H1 (cell line): ENCODE results near the gene CYB561D2. TPM values are rescaled to one million over a fixed set of nuclear protein-coding genes. Genes with fewer than 3 reads are reported as not detected.
A peak's percentile ranks its signal among the peaks of the same experiment; 100 is the strongest.

Experiments used
- CTCF ChIA-PET: fragments of 300-600 bp; sonication (Branson Sonifier 250); formaldehyde crosslinking; loops from one replicate; lab custom pipeline; 2021; ENCODE audit not compliant: partially characterized antibody; lab: Charles Lee
- POLR2A ChIA-PET: fragments of 300-600 bp; sonication (Branson Sonifier 250); formaldehyde crosslinking; loops from one replicate; lab custom pipeline; 2021; ENCODE audit warnings: inconsistent platforms; ENCODE audit not compliant: partially characterized antibody; lab: Charles Lee
- DNase-seq, 2 experiments: peaks; one replicate each; pipeline versions ENCODE4 v3.0.0 to v3.0.0-alpha.2; 2010 to 2022; ENCODE audit warnings: low spot score in 2 of 2, low read depth in 1 of 2, mixed read lengths in 1 of 2
- FAIRE-seq: peaks from 2 replicates; lab custom pipeline; 2011; peaks lifted over from hg19 to GRCh38; lab: Jason Lieb, UNC
- H2AFZ ChIP-seq: 2 replicates; pipeline ENCODE4 v1.8.1; 2012; ENCODE audit warnings: low read length, inconsistent platforms
- H2AK5ac ChIP-seq: 2 replicates; pipeline ENCODE4 v1.6.1; 2013; ENCODE audit warnings: low read depth, low read length
- H2BK120ac ChIP-seq: replicated peaks from 2 replicates; pipeline ENCODE3; 2013; ENCODE audit warnings: low read depth, low read length, inconsistent platforms
- H2BK12ac ChIP-seq: 2 replicates; pipeline ENCODE4 v1.6.1; 2013; ENCODE audit warnings: low read depth, low read length
- H2BK15ac ChIP-seq: 2 replicates; pipeline ENCODE4 v1.6.1; 2013; ENCODE audit warnings: low read length
- H2BK20ac ChIP-seq: 2 replicates; pipeline ENCODE4 v1.6.1; 2013; ENCODE audit warnings: low read length
- H2BK5ac ChIP-seq: 2 replicates; pipeline ENCODE4 v1.6.1; 2013; ENCODE audit warnings: low read depth, low read length
- H3K14ac ChIP-seq: 2 replicates; pipeline ENCODE4 v1.6.1; 2013; ENCODE audit warnings: inconsistent platforms; ENCODE audit not compliant: insufficient read length
- H3K18ac ChIP-seq: 2 replicates; pipeline ENCODE4 v1.6.1; 2013; ENCODE audit warnings: low read length; ENCODE audit errors: extremely low read depth
- H3K23ac ChIP-seq: 2 replicates; pipeline ENCODE4 v1.6.1; 2013; ENCODE audit warnings: inconsistent platforms; ENCODE audit not compliant: insufficient read length
- H3K23me2 ChIP-seq: 2 replicates; pipeline ENCODE4 v1.6.1; 2013; ENCODE audit warnings: low read depth, low read length
- H3K27ac ChIP-seq: 2 replicates; pipeline ENCODE4 v1.6.1; 2011; ENCODE audit warnings: low read depth, low read length, inconsistent platforms
- H3K27me3 ChIP-seq, 4 experiments: replicated peaks in 1 of 4; 1 replicate in 1 of 4; 2 replicates in 3 of 4; pipeline versions ENCODE4 v1.6.1 to v1.8.1; 2011 to 2013; ENCODE audit warnings: low read length in 3 of 4, mild to moderate bottlenecking in 3 of 4, inconsistent platforms in 2 of 4, mixed read lengths in 2 of 4, moderate library complexity in 1 of 4; ENCODE audit not compliant: control insufficient read depth in 3 of 4, insufficient read depth in 3 of 4; ENCODE audit errors: extremely low read depth in 1 of 4
- H3K36me3 ChIP-seq, 4 experiments: 2 replicates each; pipeline versions ENCODE4 v1.6.1 to v1.8.1; 2011 to 2013; ENCODE audit warnings: mild to moderate bottlenecking in 4 of 4, low read length in 3 of 4, moderate library complexity in 2 of 4, control low read depth in 1 of 4, inconsistent platforms in 1 of 4; ENCODE audit not compliant: insufficient read depth in 4 of 4, control insufficient read depth in 2 of 4
- H3K4ac ChIP-seq: replicated peaks from 2 replicates; pipeline ENCODE3; 2013; ENCODE audit warnings: low read length, low read depth, mixed read lengths, inconsistent platforms; ENCODE audit not compliant: insufficient read length
- H3K4me1 ChIP-seq, 4 experiments: replicated peaks in 1 of 4; 1 replicate in 1 of 4; 2 replicates in 3 of 4; pipeline versions ENCODE4 v1.6.1 to v1.8.1; 2011 to 2013; ENCODE audit warnings: low read length in 3 of 4, inconsistent platforms in 2 of 4, mixed read lengths in 1 of 4; ENCODE audit not compliant: insufficient read depth in 4 of 4, control insufficient read depth in 3 of 4
- H3K4me2 ChIP-seq, 2 experiments: 2 replicates each; pipeline versions ENCODE4 v1.6.1 to v1.8.1; 2011 to 2013; ENCODE audit warnings: low read depth in 2 of 2, low read length in 2 of 2, control low read depth in 1 of 2, inconsistent platforms in 1 of 2, mild to moderate bottlenecking in 1 of 2; ENCODE audit not compliant: insufficient read depth in 1 of 2
- H3K4me3 ChIP-seq, 4 experiments: fragments of 200-600, 300-600 bp in 1 of 4; sonication (generic), shearing (Covaris generic), sonication (Bioruptor Twin) in 1 of 4; 2 replicates each; pipeline versions ENCODE4 v1.5.1 to v1.8.1; 2011 to 2016; ENCODE audit warnings: low read length in 4 of 4, low read depth in 3 of 4, control low read depth in 2 of 4, inconsistent platforms in 2 of 4, mild to moderate bottlenecking in 2 of 4, mixed read lengths in 1 of 4, moderate library complexity in 1 of 4; ENCODE audit not compliant: insufficient read depth in 2 of 4; ENCODE audit errors: extremely low read depth in 1 of 4
- H3K56ac ChIP-seq: replicated peaks from 2 replicates; pipeline ENCODE3; 2013; ENCODE audit warnings: low read depth, mild to moderate bottlenecking, mixed read lengths, low read length, inconsistent platforms; ENCODE audit not compliant: insufficient read length
- H3K79me1 ChIP-seq: 2 replicates; pipeline ENCODE4 v1.6.1; 2013; ENCODE audit warnings: low read depth, low read length, control low read depth
- H3K79me2 ChIP-seq, 2 experiments: 2 replicates each; pipeline versions ENCODE4 v1.6.1 to v1.8.1; 2012 to 2013; ENCODE audit warnings: low read length in 2 of 2, mild to moderate bottlenecking in 2 of 2, inconsistent platforms in 1 of 2; ENCODE audit not compliant: insufficient read depth in 2 of 2, control insufficient read depth in 1 of 2
- H3K9ac ChIP-seq, 4 experiments: replicated peaks in 1 of 4; 1 replicate in 1 of 4; 2 replicates in 3 of 4; pipeline versions ENCODE4 v1.6.1 to v1.8.1; 2011 to 2013; ENCODE audit warnings: low read depth in 3 of 4, low read length in 3 of 4, control low read depth in 2 of 4, mild to moderate bottlenecking in 2 of 4, moderate library complexity in 2 of 4, inconsistent platforms in 1 of 4; ENCODE audit errors: extremely low read depth in 1 of 4
- H3K9me3 ChIP-seq, 2 experiments: 2 replicates each; pipeline versions ENCODE4 v1.6.1 to v1.8.1; 2012 to 2013; ENCODE audit warnings: mild to moderate bottlenecking in 2 of 2, moderate library complexity in 2 of 2, control low read depth in 1 of 2, inconsistent platforms in 1 of 2, low read depth in 1 of 2, low read length in 1 of 2, mixed read lengths in 1 of 2; ENCODE audit not compliant: insufficient read depth in 2 of 2
- H4K20me1 ChIP-seq, 2 experiments: replicated peaks in 1 of 2; 2 replicates each; pipeline versions ENCODE3 to v1.8.1; 2011 to 2013; ENCODE audit warnings: inconsistent platforms in 2 of 2, low read length in 2 of 2, mild to moderate bottlenecking in 1 of 2; ENCODE audit not compliant: insufficient read depth in 2 of 2, control insufficient read depth in 1 of 2
- H4K5ac ChIP-seq: 2 replicates; pipeline ENCODE4 v1.6.1; 2013; ENCODE audit warnings: low read length, low read depth, mixed read lengths, inconsistent platforms; ENCODE audit not compliant: insufficient read length
- H4K8ac ChIP-seq: 2 replicates; pipeline ENCODE4 v1.8.0; 2013; ENCODE audit warnings: mild to moderate bottlenecking, moderate library complexity, low read length, inconsistent platforms; ENCODE audit not compliant: insufficient read depth; ENCODE audit errors: extremely low read depth
- H4K91ac ChIP-seq: replicated peaks from 2 replicates; pipeline ENCODE3; 2013; ENCODE audit warnings: low read length, mixed read lengths, inconsistent platforms; ENCODE audit not compliant: insufficient read length
- ASH2L ChIP-seq: fragments of 200-600, 300-600 bp; sonication (generic); IDR thresholded peaks from one replicate; pipeline ENCODE4 v1.7.1; 2017; ENCODE audit warnings: low read length
- CEBPB ChIP-seq: IDR thresholded peaks from 2 replicates; pipeline ENCODE4 v1.6.1; 2012; ENCODE audit warnings: low read depth, low read length
- CHD2 ChIP-seq: IDR thresholded peaks from 2 replicates; pipeline ENCODE4 v1.6.1; 2012; ENCODE audit warnings: low read length, improper control_type of control experiment
- EP300 ChIP-seq, 2 experiments: IDR thresholded peaks; 1 replicate in 1 of 2; 2 replicates in 1 of 2; pipeline ENCODE4 v1.6.1; 2011 to 2012; ENCODE audit warnings: low read depth in 2 of 2, low read length in 2 of 2, mild to moderate bottlenecking in 2 of 2, borderline replicate concordance in 1 of 2, inconsistent platforms in 1 of 2, moderate library complexity in 1 of 2
- JUND ChIP-seq: IDR thresholded peaks from 2 replicates; pipeline ENCODE4 v1.6.1; 2011; ENCODE audit warnings: mild to moderate bottlenecking, improper control_type of control experiment, low read length
- RAD21 ChIP-seq, 2 experiments: IDR thresholded peaks in 1 of 2; conservative IDR thresholded peaks in 1 of 2; 2 replicates each; pipeline ENCODE4 v1.6.1; 2011; ENCODE audit warnings: low read depth in 2 of 2, low read length in 2 of 2, improper control_type of control experiment in 1 of 2, inconsistent platforms in 1 of 2, mild to moderate bottlenecking in 1 of 2, moderate library complexity in 1 of 2
- SIN3A ChIP-seq, 2 experiments: IDR thresholded peaks in 1 of 2; conservative IDR thresholded peaks in 1 of 2; 2 replicates each; pipeline ENCODE4 v1.6.1; 2011 to 2012; ENCODE audit warnings: low read length in 2 of 2, improper control_type of control experiment in 1 of 2, low read depth in 1 of 2, mild to moderate bottlenecking in 1 of 2
- TAF1 ChIP-seq: IDR thresholded peaks from 2 replicates; pipeline ENCODE4 v1.6.1; 2011; ENCODE audit warnings: mild to moderate bottlenecking, low read depth, low read length
- WGBS, 2 experiments: shearing (Covaris generic) in 1 of 2; methylation state at CpG; one replicate each; pipeline versions ENCODE4 v1.1.6 to v1.1.7; 2013 to 2015; ENCODE audit warnings: low lambda C conversion rate in 2 of 2, mixed read lengths in 2 of 2, inconsistent platforms in 1 of 2, low coverage in 1 of 2, missing lambda C conversion rate in 1 of 2; ENCODE audit not compliant: insufficient replicate concordance in 2 of 2, insufficient coverage in 1 of 2, insufficient read length in 1 of 2; ENCODE audit errors: extremely low coverage in 1 of 2, missing lambda C conversion rate in 1 of 2; 5-methylcytosine and 5-hydroxymethylcytosine counted together
- polyA plus RNA-seq, 7 experiments: library from polyadenylated mRNA; depleted of rRNA in 3 of 7; stranded (reverse) in 5 of 7; unstranded in 2 of 7; fragments of >200 nt in 5 of 7; fragments of 200-250 nt in 2 of 7; gene quantifications; 1 replicate in 5 of 7; 2 replicates in 1 of 7; 4 replicates in 1 of 7; pipeline versions ENCODE4 v1.2.1 to v1.2.3, GENCODE V29; 2011 to 2013; ENCODE audit warnings: missing spikeins in 2 of 7, mixed read lengths in 2 of 7
- total RNA-seq: library from RNA; stranded (reverse); fragmentation: NEBNext Ultra II Directional; extraction: Animal tissue kit (Norgen Biotek cat#: 25700); gene quantifications from 2 replicates; pipeline ENCODE4 v1.2.1, GENCODE V29; 2021

Gene CYB561D2
- total and polyA plus RNA-seq, 2 of the 8 experiments (the other 6 are each of a cell fraction or from before 2014, with no cell fraction given) = 9.8 to 34.0 TPM

- H2BK120ac ChIP-seq = no peak overlapping the region
- H3K27ac ChIP-seq = no peak overlapping the region
- peak overlapping the region; percentile 97 for H3K18ac ChIP-seq
- no peak overlapping the region for H4K8ac ChIP-seq
- H3K36me3 ChIP-seq = peaks cover 18 to 27% (median 23%) of the 10 kb centered on the region in 4 experiments
- no peak overlapping the region; a peak in 1 of 7 replicates for H3K9ac ChIP-seq
- FAIRE-seq (no peak), DNase-seq (no peak)
- H3K4me3 ChIP-seq = peak overlapping the region in 3 of 4 experiments; percentile 89 to 96 (median 95); a peak in 5 of 8 replicates
- H3K4ac ChIP-seq = no peak overlapping the region
- H4K20me1 ChIP-seq = peaks cover 8 to 22% of the 10 kb centered on the region in 2 experiments
- peaks cover 24% of the 10 kb centered on the region for H3K23me2 ChIP-seq
- peak overlapping the region; percentile 92; the same call in 1 of the 2 replicates for H2BK12ac ChIP-seq
- peak overlapping the region; percentile 99; the same call in 1 of the 2 replicates for H2BK5ac ChIP-seq
- H2AK5ac ChIP-seq = no peak overlapping the region
- 0 out of 2 replicates have a peak overlapping the region, but pooled peaks have one; percentile 72 for H2BK20ac ChIP-seq
- peak overlapping the region; percentile 88; the same call in 1 of the 2 replicates for H2BK15ac ChIP-seq
- H3K4me1 ChIP-seq = peaks cover 0 to 40% (median 21%) of the 10 kb centered on the region in 4 experiments; a peak in 6 of 7 replicates
- H3K4me2 ChIP-seq = peak overlapping the region; percentile 97
- POLR2A ChIA-PET = interaction anchor here (0.7 to 12.6 kb wide), 9 partner anchors 13 to 64 kb away, joined by 3 to 149 read pairs (median 9); partner anchors contain the start of genes HYAL1, HYAL3, IFRD2 and LSMEM2
- H3K23ac ChIP-seq = no peak overlapping the region
- no peaks in the 10 kb centered on the region for H3K9me3 ChIP-seq
- no peak overlapping the region for H4K5ac ChIP-seq
- no peak overlapping the region for H3K14ac ChIP-seq
- TF ChIP-seq JUND (no peak), RAD21 (IDR thresholded peaks at IDR 0.05 in 1 of 2, conservative IDR thresholded peaks at IDR 0.05 in 1 of 2; ENCODE audit: low read depth in 2 of 2, low read length in 2 of 2) (no peak), EP300 (IDR thresholded peaks at IDR 0.05; ENCODE audit: borderline replicate concordance in 1 of 2, low read depth in 2 of 2, low read length in 2 of 2) (no peak), CHD2 (no peak), CEBPB (no peak), SIN3A (conservative IDR thresholded peaks at IDR 0.05 in 1 of 2, IDR thresholded peaks at IDR 0.05 in 1 of 2; ENCODE audit: low read depth in 1 of 2, low read length in 2 of 2) (no peak), ASH2L (no peak), TAF1 (no peak)
- TF ChIP-seq, all 59 proteins: peak for 0
- peaks cover 0 to 36% of the 10 kb centered on the region in 2 experiments; a peak in 3 of 4 replicates for H3K79me2 ChIP-seq
- no peaks in the 10 kb centered on the region for H3K27me3 ChIP-seq
- H3K56ac ChIP-seq = no peak overlapping the region
- H4K91ac ChIP-seq = peak overlapping the region; percentile 91
- no peak overlapping the region for H2AFZ ChIP-seq
- CTCF ChIA-PET = interaction anchor here (0.8 to 7.5 kb wide), 21 partner anchors 8 to 131 kb away, joined by 3 to 75 read pairs (median 8); partner anchors contain the start of genes GNAT1, HYAL1, IFRD2 and LSMEM2
- H3K79me1 ChIP-seq = peaks cover 20% of the 10 kb centered on the region
- WGBS, 2 experiments = 74% methylated on average over 4 of the region's 4 CpGs; no CpG with 5 or more reads in 1 of the 2 experiments
Observed at GRCh38 chr3:50323092-50323600, 27.5 kb upstream of the CYB561D2 start.
